HG03045 (cell line): Measurements from ENCODE around the gene HAPSTR1.

Experiments
- ATAC-seq: cut with Tn5 transposase; IDR thresholded peaks from one replicate; pipeline ENCODE4 v1.9.1; 2021; ENCODE audit warnings: mild to moderate bottlenecking, moderate library complexity; ENCODE audit not compliant: unreplicated experiment

HAPSTR1 gene

DNA sequence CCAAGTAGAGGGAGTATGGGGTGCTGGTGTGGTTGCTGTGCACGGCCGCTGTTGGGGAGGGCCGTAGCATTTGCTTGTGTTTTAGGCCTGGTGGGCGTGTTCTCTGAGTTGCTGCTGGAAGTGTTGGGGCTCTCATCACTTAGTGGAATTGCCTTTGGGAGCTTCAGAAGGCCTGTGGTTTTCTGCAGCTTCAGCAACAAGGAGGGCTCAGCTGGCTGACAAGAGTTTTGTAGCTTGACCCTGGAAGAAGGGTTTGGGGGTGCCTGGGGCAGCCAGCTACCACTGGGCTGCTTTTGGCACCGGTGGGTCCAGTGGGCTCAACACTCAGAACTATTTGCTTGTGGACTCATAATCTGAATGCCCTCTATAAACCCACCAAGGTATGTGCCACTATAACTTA, 30.9 kb downstream of the HAPSTR1 start:
- ATAC-seq = no peak

DNA sequence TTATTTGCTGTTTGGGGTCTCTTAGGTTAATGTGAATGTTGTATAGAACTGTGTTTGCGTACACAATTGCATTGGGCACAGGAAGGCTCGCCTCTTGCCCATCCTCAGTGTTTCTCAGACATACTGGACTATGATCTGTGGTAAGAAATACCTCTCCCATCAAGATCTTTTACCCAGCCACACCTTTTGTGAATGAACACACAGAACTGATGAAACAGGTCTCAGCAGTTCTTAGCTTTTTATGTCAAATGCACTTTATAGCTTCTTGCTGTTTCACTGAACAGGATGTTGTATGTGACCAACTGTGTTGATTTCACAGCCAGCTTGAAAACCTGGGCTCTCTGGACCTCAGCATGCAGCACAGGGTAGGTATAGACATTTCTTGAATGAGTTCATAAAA, 31.5 kb downstream of the HAPSTR1 start:
- ATAC-seq = no peak

DNA sequence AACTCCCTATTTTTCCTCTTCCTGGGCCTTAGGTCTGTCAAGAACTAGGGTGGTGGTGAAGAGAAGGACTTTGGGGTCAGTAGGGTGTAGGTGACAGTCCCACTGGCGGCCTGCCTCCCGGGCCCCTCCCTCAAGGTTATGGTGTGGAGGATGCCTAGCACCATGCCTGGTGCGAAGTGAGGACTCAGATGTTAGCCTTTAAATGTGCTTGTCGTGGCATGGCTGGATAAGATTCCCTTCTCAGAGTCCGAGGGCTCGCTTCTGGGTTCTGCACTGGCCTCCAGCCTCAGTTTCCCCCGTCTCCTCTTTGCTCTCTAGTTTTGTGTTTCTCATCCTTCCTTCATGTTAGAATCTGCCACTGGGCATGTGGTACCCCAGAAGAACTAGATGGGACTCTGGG, 32.0 kb downstream of the HAPSTR1 start:
- ATAC-seq = no peak

DNA sequence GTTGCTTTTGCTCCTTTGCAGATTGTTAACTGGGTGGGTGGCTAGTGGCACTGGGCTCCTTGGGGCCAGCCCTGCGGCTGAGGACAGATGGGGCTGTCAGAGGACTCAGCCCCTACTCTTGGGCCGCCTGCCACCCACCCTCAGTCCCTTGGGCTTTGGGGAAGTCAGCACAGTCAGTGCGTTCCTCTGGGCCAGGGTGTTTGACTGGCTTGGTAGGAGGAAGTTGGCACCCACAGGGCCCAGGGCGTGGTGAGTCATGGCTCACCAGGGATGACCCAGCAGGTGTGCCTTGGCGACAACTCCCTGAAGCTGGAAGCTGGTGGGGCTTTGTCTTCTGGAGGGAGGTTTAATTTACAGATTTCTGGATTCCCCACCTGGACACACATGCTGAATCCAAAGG, 32.4 kb downstream of the HAPSTR1 start:
- ATAC-seq = no peak

DNA sequence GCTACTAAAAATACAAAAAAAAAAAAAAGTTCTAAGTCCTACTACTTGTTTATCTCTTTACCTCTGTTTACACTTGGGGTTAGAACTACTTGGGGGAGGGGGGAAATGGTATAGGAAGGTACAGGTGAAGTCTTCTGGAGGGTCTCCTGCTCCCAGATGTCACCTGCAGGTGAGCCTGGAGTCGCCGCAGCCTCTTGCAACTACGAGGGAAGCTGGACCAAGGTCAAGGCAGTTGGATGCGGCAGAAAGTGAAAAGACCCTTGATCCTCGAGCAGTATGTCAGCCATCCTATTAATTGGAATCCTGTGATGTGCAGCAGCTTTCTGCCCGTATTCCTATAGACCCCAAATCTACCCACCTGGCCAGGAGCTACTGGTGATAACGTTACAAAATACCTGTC, 33.0 kb downstream of the HAPSTR1 start:
- ATAC-seq = no peak

DNA sequence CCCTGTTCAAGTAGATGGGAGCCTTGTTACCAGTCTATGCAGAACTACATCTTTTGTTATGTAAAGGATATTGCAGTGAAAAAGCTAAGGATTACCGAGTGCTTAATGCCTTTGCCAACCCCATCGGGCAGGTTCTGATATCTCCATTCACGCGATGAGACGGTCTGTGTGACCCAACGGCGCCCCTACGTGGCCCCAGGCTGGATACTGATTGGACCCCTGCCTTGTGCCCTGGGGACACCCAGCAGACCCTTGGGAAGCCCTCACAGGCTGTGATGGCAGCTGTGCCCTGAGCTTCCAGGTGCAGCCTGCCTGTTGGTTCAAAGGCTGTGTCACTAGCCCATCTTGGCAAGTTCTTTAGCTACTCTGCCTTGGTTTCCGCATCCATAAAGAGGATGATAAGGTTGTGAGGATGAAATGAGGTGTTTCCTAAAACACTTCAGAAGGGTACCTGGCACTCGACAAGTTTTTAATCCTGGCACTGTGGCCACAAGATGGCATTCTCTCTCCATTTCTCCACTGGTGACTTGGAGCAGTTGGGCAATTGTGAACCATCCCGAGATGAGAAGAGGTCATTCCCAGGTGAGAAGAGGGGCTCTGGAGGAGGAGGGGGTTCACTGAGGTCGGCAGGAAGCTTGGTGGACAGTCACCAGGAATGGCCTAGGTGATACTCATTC, 33.6 kb downstream of the HAPSTR1 start:
- no peak for ATAC-seq

DNA sequence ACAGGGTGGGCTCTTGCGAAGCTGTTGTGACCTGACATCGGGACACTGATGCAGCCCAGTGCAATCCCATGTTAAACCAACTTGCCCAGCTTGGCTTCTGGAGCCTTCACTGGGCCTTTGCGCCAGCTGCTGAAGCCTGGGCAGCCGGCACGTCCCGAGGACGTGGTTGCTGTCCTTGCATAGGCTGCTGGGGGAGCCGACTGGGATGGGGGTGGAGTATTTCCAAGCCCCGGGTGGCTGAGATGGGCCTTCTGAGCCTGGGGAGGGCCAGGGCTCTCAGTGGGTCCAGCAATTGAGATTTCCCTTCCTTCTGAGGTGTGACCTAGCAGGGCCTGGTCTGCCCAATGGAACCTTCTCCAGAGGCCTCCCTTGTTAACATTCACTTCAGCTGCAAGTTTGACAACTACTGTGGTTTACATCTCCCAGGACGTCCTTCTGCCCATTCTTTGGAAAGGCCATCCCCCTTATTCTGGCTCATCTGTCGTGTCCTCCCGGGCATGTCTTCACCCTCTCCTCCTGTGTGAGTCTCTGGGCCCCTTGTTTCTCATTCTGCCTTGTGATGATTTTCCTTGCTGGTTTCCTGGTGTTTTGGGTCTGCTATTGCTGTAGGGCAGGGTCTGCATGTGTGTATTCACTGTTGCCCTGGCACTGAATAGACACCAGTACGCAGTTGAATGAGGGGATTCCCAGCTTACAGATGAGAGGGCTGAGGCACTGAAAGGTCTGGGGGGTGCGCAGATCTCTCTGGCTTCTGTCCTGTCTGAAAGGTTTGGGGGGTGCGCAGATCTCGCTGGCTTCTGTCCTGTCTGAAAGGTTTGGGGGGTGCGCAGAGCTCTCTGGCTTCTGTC, 34.4 kb downstream of the HAPSTR1 start:
- ATAC-seq = no peak

DNA sequence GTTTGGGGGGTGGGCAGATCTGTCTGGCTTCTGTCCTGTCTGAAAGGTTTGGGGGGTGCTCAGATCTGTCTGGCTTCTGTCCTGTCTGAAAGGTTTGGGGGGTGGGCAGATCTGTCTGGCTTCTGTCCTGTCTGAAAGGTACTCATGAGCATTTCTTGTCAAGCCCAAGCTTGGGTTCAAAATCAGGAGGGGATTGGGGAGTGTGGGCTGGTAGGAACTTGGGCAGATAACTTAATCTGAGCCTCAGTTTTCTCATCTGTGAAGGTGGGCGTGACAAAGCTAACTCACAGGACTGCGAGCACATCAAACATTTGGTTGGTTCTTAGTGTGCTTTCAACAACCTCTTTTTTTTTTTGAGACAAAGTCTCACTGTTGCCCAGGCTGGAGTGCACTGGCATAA, 35.2 kb downstream of the HAPSTR1 start:
- no peak for ATAC-seq

DNA sequence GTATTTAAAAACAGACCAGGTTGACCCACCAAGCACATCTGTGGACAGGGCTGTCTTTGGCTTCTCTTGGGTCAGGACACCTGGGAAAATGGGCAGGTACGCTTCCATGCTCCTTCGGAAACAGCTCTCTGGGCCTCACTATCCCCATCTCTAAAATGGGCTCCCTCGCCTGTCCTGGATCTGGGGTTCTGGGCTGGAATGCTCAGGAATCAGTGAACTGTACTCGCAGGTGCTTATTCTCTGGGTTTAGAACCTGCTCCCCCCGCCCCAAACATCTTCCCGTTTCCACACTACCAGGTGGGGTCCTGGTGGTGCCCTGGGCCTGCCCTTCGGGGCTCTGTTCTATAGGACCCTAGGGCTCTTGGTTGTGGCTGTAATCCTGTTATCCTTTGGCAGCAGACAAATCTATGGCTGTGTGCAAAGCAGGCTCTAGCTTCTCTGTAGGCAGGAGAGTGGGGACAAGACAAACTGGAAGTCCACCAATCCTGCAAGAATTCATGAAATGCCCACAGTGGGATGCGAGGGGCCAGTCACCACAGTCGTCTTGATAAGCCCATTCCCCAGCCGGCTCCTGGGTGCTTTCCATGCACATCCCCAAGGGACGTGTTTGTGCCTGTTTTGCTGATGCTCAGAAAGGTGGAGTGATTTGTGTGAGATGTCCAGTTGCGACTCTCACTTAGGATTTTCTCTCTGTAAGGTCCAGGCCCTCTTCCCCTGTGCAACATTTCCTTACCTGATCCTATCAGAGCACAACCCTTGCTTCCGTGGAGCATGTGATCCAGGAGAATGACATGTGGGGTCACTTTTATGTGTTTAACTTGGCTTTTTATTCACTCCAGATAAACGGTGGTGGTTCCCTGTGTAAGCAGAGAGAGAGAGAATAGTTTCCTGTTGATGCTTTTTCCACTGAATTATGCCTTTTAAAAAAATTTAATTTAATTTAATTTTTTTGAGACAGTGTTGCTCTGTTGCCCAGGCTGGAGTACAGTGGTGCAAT, 37.2 kb downstream of the HAPSTR1 start:
- no peak for ATAC-seq

DNA sequence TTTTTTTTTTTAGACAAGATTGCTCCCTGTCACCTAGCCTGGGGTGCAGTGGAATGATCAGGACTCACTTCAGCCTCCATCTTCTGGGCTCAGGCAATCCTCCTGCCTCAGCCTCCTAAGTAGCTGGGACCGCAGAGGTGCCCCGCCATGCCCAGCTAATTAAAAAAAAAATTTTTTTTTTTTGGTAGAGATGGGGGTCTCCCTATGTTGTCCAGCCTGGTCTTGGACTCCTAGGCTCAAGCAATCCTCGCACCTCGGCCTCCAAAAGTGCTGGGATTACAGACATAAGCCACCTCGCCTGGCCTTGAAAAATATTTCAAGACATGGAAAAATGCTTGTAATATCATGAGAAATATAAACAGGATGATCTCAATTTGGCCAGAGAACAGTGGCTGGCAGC, 42.9 kb downstream of the HAPSTR1 start:
- no peak for ATAC-seq

DNA sequence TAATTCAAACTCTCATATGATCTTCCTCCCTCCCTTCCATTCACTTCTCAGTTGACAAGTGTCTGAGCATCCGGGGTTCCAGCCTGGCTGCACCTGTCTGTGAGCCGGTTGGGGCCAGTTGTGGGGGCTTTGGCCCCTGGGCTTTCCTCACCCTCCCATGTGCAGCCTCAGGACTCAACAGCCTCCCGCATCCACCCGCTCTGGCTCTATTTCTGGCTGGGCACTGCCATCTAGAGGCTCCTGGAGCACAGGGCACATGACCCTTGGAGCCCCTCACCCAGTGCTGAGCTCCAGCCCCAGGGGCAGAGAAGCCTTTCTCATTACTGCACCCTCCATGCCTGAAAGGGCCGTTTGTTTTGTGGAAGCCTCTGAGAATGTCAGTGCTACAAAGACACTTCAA, 43.3 kb downstream of the HAPSTR1 start:
- ATAC-seq = peak; percentile 62

DNA sequence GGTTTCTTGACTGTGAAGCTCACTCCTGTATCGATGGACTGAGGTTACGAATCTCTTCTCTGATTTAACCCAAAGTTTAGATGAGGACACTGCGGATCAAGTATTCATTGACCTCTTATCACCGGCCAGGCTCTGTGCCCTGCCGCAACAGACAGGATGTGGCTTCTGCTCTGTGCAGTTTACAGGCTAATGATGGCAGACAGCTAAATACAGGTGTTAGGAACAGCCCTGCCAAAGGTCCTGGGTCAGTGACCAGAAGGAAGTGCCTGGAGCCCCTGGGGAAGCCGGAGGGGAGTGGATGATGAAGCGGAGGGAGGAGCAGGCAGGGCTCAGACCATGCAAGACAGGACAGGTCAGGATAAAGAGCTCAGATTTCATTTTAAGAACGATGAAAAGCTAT, 44.4 kb downstream of the HAPSTR1 start:
- no peak for ATAC-seq

DNA sequence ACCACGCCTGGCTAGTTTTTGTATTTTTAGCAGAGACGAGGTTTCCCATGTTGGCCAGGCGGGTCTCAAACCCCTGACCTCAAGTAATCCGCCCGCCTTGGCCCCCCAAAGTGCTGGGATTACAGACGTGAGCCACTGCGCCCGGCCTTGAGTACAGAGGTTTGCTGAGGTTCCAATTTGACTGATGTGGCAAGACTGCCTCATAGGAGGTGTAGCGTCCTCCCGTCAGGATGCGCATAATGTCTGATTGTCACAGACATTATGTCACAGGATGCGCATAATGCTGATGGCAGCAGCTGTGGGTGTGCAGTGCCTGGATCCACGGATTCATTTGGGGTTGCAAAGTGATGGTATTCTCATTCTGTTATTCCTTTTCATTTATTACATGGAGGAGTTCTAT, 45.2 kb downstream of the HAPSTR1 start:
- ATAC-seq = no peak

DNA sequence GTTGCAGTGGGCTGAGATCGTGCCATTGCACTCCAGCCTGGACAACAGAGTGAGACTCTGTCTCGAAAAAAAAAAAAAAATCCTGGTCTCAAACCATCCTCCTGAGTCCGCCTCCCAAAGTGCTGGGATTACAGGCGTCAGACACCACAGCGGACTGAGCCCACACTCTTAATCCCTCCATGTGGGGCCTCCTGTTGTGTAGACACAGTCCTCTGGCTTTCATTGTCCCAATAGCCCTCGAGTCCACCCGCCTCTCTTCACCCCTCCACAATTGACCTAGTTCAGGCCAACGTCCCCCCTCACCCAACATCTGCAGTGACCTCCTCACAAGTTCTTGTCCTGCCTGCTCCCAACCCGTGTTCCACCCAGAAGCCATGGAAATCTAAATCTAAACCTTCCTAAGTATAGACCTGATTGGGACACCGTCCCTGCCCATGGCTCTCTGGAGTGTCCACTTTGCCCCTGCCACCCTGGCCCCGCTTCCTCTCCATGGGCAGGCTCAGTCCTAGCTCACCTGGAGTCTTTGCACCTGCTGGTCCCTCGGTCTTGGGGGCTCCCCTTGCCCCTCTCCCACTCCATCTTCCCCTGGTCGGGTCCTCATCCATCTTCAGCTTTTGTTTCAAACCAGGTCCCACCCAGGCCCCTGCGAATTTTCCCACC, 46.7 kb downstream of the HAPSTR1 start:
- ATAC-seq = no peak

DNA sequence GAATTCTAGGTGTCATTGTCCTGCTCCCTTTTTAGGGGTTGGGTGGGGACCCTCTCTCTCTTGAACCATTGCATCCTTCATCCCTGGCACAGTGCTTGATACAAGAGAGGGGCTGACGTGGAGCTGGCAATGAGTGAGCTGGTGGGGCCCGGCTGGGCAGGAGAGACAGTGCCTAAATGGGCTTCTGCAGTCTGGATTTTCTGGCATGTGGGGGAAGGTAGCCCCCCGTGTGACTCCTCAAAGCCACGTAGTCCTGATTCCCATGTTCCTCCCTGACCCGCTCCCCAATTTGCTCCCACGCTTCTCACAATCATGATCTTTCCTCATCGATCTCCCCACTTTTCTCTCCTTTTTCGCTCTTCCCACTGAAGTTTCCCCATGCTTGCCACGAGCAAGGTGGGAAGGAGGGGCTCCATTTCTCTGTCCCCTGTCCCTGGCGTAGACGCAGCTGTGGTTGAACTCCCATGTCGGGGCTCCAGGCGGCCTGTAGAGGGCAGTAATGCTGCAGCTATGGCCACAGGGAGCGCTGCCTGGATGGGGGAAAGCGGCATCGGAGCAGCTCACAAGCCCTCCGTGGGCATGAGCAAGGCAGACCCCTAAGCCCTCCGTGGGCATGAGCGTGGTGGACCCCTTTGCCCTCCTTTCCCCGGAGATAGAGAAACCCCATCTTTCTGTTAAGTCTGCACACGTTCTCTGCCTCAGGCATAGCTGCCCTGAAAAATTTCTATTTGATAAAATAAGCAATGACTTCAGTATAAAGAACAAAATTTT, 47.5 kb downstream of the HAPSTR1 start:
- no peak for ATAC-seq

DNA sequence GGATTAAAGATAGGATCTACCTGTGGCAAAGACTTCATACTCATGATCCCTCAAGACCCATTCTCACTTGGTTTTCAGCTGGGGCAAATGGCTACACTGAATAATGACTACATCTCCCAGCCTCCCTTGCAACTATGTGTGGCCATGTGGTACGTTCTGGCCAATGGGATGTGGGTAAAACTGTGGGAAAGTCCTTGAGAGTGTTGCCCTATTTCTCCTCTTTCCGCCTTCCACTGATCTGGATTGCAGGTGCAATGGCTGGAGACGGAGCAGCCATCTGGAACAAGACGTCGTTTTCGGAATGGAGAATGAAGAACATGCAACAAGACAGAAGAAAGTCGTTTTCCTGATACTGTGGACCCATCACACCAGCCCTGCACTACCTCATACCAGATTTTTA, 48.5 kb downstream of the HAPSTR1 start:
- no peak for ATAC-seq
